VCaP (cell line): ENCODE data around the gene NRXN3.
A peak's percentile ranks its signal among the peaks of the same experiment; 100 is the strongest.

Experiments
- H3K27ac ChIP-seq: fragments of 450-650 bp; 2 replicates; pipeline ENCODE4 v1.5.1; 2017
- CTCF ChIP-seq: fragments of 450-650 bp; conservative IDR thresholded peaks from 2 replicates; pipeline ENCODE4 v1.5.1; 2017; ENCODE audit warnings: mild to moderate bottlenecking, moderate library complexity

NRXN3 gene

GRCh38 chr14:78598046-78598920 is 428.1 kb downstream of the NRXN3 start:
- peak; percentile 98 for TF ChIP-seq CTCF
- H3K27ac ChIP-seq, result no peak overlapping the region

- no peak overlapping the region for H3K27ac ChIP-seq
- no peak for TF ChIP-seq CTCF
These were observed 435.0 kb downstream of the NRXN3 start for GRCh38 chr14:78605025-78605762.

GRCh38 chr14:78605897-78606500 is 435.8 kb downstream of the NRXN3 start:
- H3K27ac ChIP-seq, result no peak overlapping the region
- TF ChIP-seq CTCF, result no peak

- TF ChIP-seq CTCF, result no peak
- H3K27ac ChIP-seq, result no peak overlapping the region
These were observed 439.0 kb downstream of the NRXN3 start for GRCh38 chr14:78608998-78609787.

GRCh38 chr14:78610994-78611393 is 440.8 kb downstream of the NRXN3 start:
- no peak for TF ChIP-seq CTCF
- H3K27ac ChIP-seq, result no peak overlapping the region

GRCh38 chr14:78611796-78612571 is 441.8 kb downstream of the NRXN3 start:
- H3K27ac ChIP-seq, result no peak overlapping the region
- no peak for TF ChIP-seq CTCF
